HCT116 (cell line): ENCODE measurements around the gene OSGIN1. TPM values are rescaled to one million over a fixed set of nuclear protein-coding genes. Genes with fewer than 3 reads are reported as not detected.

Experiments
- ATAC-seq: fragments of 200-7000 bp; cut with Tn5 transposase; 2 replicates; pipeline ENCODE4 v1.9.1; 2020; ENCODE audit warnings: mild to moderate bottlenecking, moderate library complexity
- BruUV-seq: library from RNA; stranded (reverse); fragments of 400-500 nt; replicated peaks from 2 replicates; lab custom pipeline; 2021; lab: Mats Ljungman, UMichigan
- CTCF ChIA-PET: fragments of 300-600 bp; sonication (Branson Sonifier 250); formaldehyde crosslinking; loops from one replicate; lab custom pipeline; 2021; ENCODE audit warnings: antibody characterized with exemption; lab: Charles Lee
- POLR2A ChIA-PET: fragments of 300-600, 350-600 bp; sonication (Branson Sonifier 250); formaldehyde crosslinking; loops from one replicate; lab custom pipeline; 2021; ENCODE audit warnings: antibody characterized with exemption; lab: Charles Lee
- RAD21 ChIA-PET, 2 experiments: fragments of 300-600 bp; sonication (Branson Sonifier 250); formaldehyde crosslinking; loops; one replicate each; lab custom pipeline; 2023; ENCODE audit warnings: low total read pairs in 2 of 2; ENCODE audit not compliant: uncharacterized antibody in 2 of 2, unreplicated experiment in 2 of 2, low non-redundant PET in 1 of 2; lab: Charles Lee
- DNase-seq: peaks from one replicate; pipeline ENCODE4 v3.0.0-alpha.2; 2010; ENCODE audit warnings: low read depth, low spot score
- H2AFZ ChIP-seq: fragments of 200-600 bp; shearing (Covaris generic), sonication (generic); 2 replicates; pipeline ENCODE4 v1.6.1; 2017; ENCODE audit warnings: low read depth, mixed run types, mixed read lengths, antibody characterized with exemption, low read length; ENCODE audit not compliant: poor library complexity, severe bottlenecking
- H3K27ac ChIP-seq: 2 replicates; pipeline ENCODE4 v1.5.1; 2012; ENCODE audit warnings: low read depth, low read length
- H3K27me3 ChIP-seq: fragments of 200-600 bp; sonication (generic); 2 replicates; pipeline ENCODE4 v1.6.1; 2016; ENCODE audit warnings: mixed run types, low read length, mixed read lengths; ENCODE audit not compliant: insufficient read depth
- H3K36me3 ChIP-seq, 2 experiments: fragments of 200-500 bp in 1 of 2; fragments of 200-600 bp in 1 of 2; sonication (Bioruptor generic) in 1 of 2; sonication (generic) in 1 of 2; 2 replicates each; pipeline versions ENCODE4 v1.5.1 to v1.6.1; 2014 to 2016; ENCODE audit warnings: low read length in 2 of 2, inconsistent platforms in 1 of 2, mixed read lengths in 1 of 2, mixed run types in 1 of 2; ENCODE audit not compliant: insufficient read depth in 2 of 2, control insufficient read depth in 1 of 2
- H3K4me1 ChIP-seq, 2 experiments: fragments of 200-600 bp in 1 of 2; sonication (generic) in 1 of 2; 2 replicates each; pipeline versions ENCODE4 v1.5.1 to v1.6.1; 2012 to 2017; ENCODE audit warnings: low read length in 2 of 2, inconsistent platforms in 1 of 2, mild to moderate bottlenecking in 1 of 2, mixed read lengths in 1 of 2, mixed run types in 1 of 2, moderate library complexity in 1 of 2; ENCODE audit not compliant: insufficient read depth in 2 of 2, control insufficient read depth in 1 of 2
- H3K4me2 ChIP-seq: fragments of 200-600 bp; sonication (generic); 2 replicates; pipeline ENCODE4 v1.6.1; 2017; ENCODE audit warnings: mixed run types, low read length, mixed read lengths
- H3K4me3 ChIP-seq, 2 experiments: fragments of 200-600 bp in 1 of 2; sonication (generic) in 1 of 2; replicated peaks in 1 of 2; 2 replicates each; pipeline ENCODE4 v1.5.1; 2011 to 2016; ENCODE audit warnings: low read length in 2 of 2, control low read depth in 1 of 2, low read depth in 1 of 2, mild to moderate bottlenecking in 1 of 2, mixed read lengths in 1 of 2, mixed run types in 1 of 2
- H3K79me2 ChIP-seq: fragments of 200-600 bp; sonication (generic); 2 replicates; pipeline ENCODE4 v1.6.1; 2017; ENCODE audit warnings: mild to moderate bottlenecking, mixed run types, low read length, moderate library complexity, mixed read lengths; ENCODE audit not compliant: insufficient read depth
- H3K9ac ChIP-seq: fragments of 200-600 bp; sonication (generic); 2 replicates; pipeline ENCODE4 v1.6.1; 2016; ENCODE audit warnings: low read length, mixed read lengths
- H3K9me2 ChIP-seq: fragments of 200-600 bp; sonication (generic), shearing (Covaris generic); 2 replicates; pipeline ENCODE4 v1.6.1; 2017; ENCODE audit warnings: mixed run types, mild to moderate bottlenecking, moderate library complexity; ENCODE audit not compliant: insufficient read depth
- H3K9me3 ChIP-seq, 2 experiments: fragments of 200-500 bp in 1 of 2; fragments of 200-600 bp in 1 of 2; sonication (Bioruptor generic) in 1 of 2; sonication (generic) in 1 of 2; 2 replicates each; pipeline ENCODE4 v1.6.1; 2014 to 2017; ENCODE audit warnings: low read length in 2 of 2, mixed read lengths in 2 of 2, inconsistent platforms in 1 of 2, low read depth in 1 of 2, mild to moderate bottlenecking in 1 of 2, mixed run types in 1 of 2, moderate library complexity in 1 of 2; ENCODE audit not compliant: control insufficient read depth in 1 of 2, insufficient read depth in 1 of 2
- H4K20me1 ChIP-seq: fragments of 200-600 bp; sonication (generic), shearing (Covaris generic); 2 replicates; pipeline ENCODE4 v1.6.1; 2017; ENCODE audit warnings: mixed run types, mild to moderate bottlenecking, moderate library complexity; ENCODE audit not compliant: insufficient read depth
- CTCF ChIP-seq, 3 experiments: fragments of 200-600 bp in 1 of 3; sonication (generic) in 1 of 3; IDR thresholded peaks in 2 of 3; conservative IDR thresholded peaks in 1 of 3; 2 replicates each; pipeline ENCODE4 v1.5.1; 2012 to 2017; ENCODE audit warnings: low read depth in 2 of 3, low read length in 2 of 3, antibody characterized with exemption in 1 of 3, borderline replicate concordance in 1 of 3, control low read depth in 1 of 3, mild to moderate bottlenecking in 1 of 3, mixed read lengths in 1 of 3, mixed run types in 1 of 3, moderate library complexity in 1 of 3; ENCODE audit not compliant: insufficient read depth in 1 of 3
- EZH2phosphoT487 ChIP-seq: fragments of 200-600 bp; IDR thresholded peaks from 2 replicates; pipeline ENCODE4 v1.6.1; 2018; ENCODE audit warnings: antibody characterized with exemption, borderline replicate concordance
- FOSL1 ChIP-seq: IDR thresholded peaks from 2 replicates; pipeline ENCODE4 v1.6.1; 2012; ENCODE audit warnings: low read depth
- RAD21 ChIP-seq: IDR thresholded peaks from 2 replicates; pipeline ENCODE4 v1.6.1; 2012; ENCODE audit warnings: low read depth, mild to moderate bottlenecking
- REST ChIP-seq: IDR thresholded peaks from 2 replicates; pipeline ENCODE4 v1.6.1; 2012; ENCODE audit warnings: low read depth
- TCF7L2 ChIP-seq: IDR thresholded peaks from 2 replicates; pipeline ENCODE4 v1.7.0; 2011; ENCODE audit warnings: borderline replicate concordance, inconsistent platforms; ENCODE audit not compliant: insufficient read depth, insufficient read length; ENCODE audit errors: extremely low read depth
- intact Hi-C: fragments of 100-400 bp; cut with micrococcal nuclease; formaldehyde crosslinking; loops from 2 replicates; pipeline ENCODE4 v1.10.0; 2022
- total RNA-seq: library from RNA; stranded (reverse); gene quantifications from one replicate; pipeline ENCODE4 v1.2.1, GENCODE V29; 2021; ENCODE audit not compliant: unreplicated experiment

Gene OSGIN1
- total RNA-seq, 1 experiment from 2014 or later, result 19.8 TPM

GRCh38 chr16:83958846-83959565 lies 6.0 kb downstream of the OSGIN1 start:
- ChIA-PET RAD21 (no interaction called here), POLR2A (no interaction called here), CTCF (interaction anchor here (1.8 kb wide), 1 partner anchor 107 kb away, joined by 6 read pairs; no protein-coding TSS in a partner anchor)
- Histone ChIP-seq H3K4me2 (no peak overlapping the region), H3K79me2 (no peaks in the 10 kb centered on the region; the same call in 1 of the 2 replicates), H4K20me1 (no peaks in the 10 kb centered on the region), H3K4me1 (peaks cover 8 to 12% of the 10 kb centered on the region in 2 experiments), H2AFZ (no peak overlapping the region), H3K36me3 (peaks cover 7 to 17% of the 10 kb centered on the region in 2 experiments; a peak in 1 of 4 replicates), H3K9ac (no peak overlapping the region), H3K27me3 (no peaks in the 10 kb centered on the region), H3K9me2 (no peaks in the 10 kb centered on the region), H3K9me3 (no peaks in the 10 kb centered on the region), H3K27ac (no peak overlapping the region), H3K4me3 (no peak overlapping the region)
- DNase-seq (no peak), ATAC-seq (no peak)
- intact Hi-C loops, result loop anchor here (10.0 kb wide), 1 partner anchor 546 kb away; the partner anchor contains the start of gene MEAK7
- TF ChIP-seq RAD21 (no peak), EZH2phosphoT487 (no peak)
- BruUV-seq, result no TSS peak

GRCh38 chr16:83959656-83960434 lies 6.8 kb downstream of the OSGIN1 start:
- Histone ChIP-seq H3K27me3 (no peaks in the 10 kb centered on the region), H3K36me3 (peaks cover 7 to 17% of the 10 kb centered on the region in 2 experiments; a peak in 1 of 4 replicates), H3K9ac (no peak overlapping the region), H3K9me2 (no peaks in the 10 kb centered on the region), H3K4me3 (no peak overlapping the region), H3K9me3 (no peaks in the 10 kb centered on the region), H2AFZ (no peak overlapping the region), H3K27ac (no peak overlapping the region), H3K79me2 (no peaks in the 10 kb centered on the region; the same call in 1 of the 2 replicates), H4K20me1 (no peaks in the 10 kb centered on the region), H3K4me1 (peaks cover under 1 to 4% of the 10 kb centered on the region in 2 experiments; a peak in 3 of 4 replicates), H3K4me2 (no peak overlapping the region)
- ATAC-seq (no peak), DNase-seq (no peak)
- CTCF ChIA-PET, result no interaction called here
- POLR2A ChIA-PET, result no interaction called here
- no peak for TF ChIP-seq TCF7L2
- TF ChIP-seq REST, result no peak
- no peak for TF ChIP-seq CTCF (IDR thresholded peaks at IDR 0.05 in 2 of 3, conservative IDR thresholded peaks at IDR 0.05 in 1 of 3; ENCODE audit: borderline replicate concordance in 1 of 3, insufficient read depth in 1 of 3, low read depth in 2 of 3, low read length in 2 of 3)
- no peak for TF ChIP-seq FOSL1
- RAD21 ChIA-PET, result no interaction called here
- intact Hi-C loops, result loop anchor here (10.0 kb wide), 1 partner anchor 545 kb away; the partner anchor contains the start of gene MEAK7
- no TSS peak for BruUV-seq
